DND-41 (cell line): ENCODE measurements around the gene ZNF337.

Source experiments
- ATAC-seq: fragments of 200-7000 bp; cut with Tn5 transposase; 3 replicates; pipeline ENCODE4 v1.9.1; 2021; ENCODE audit warnings: low read depth; ENCODE audit not compliant: insufficient read depth
- DNase-seq: peaks from one replicate; pipeline ENCODE4 v3.0.0-alpha.2; 2020
- H2AFZ ChIP-seq: 2 replicates; pipeline ENCODE4 v1.6.0; 2012; ENCODE audit warnings: low read depth, low read length
- H3K27ac ChIP-seq: 2 replicates; pipeline ENCODE4 v1.5.1; 2012; ENCODE audit warnings: low read length, inconsistent platforms
- H3K27me3 ChIP-seq: fragments of 200-600 bp; sonication (generic); 2 replicates; pipeline ENCODE4 v1.6.0; 2012; ENCODE audit warnings: low read length, mild to moderate bottlenecking, inconsistent platforms; ENCODE audit not compliant: insufficient read depth, poor library complexity
- H3K36me3 ChIP-seq: 2 replicates; pipeline ENCODE4 v1.5.1; 2012; ENCODE audit warnings: low read length, inconsistent platforms; ENCODE audit not compliant: insufficient read depth
- H3K4me1 ChIP-seq: 2 replicates; pipeline ENCODE4 v1.5.1; 2012; ENCODE audit warnings: mild to moderate bottlenecking, low read length; ENCODE audit not compliant: insufficient read depth
- H3K4me2 ChIP-seq: 2 replicates; pipeline ENCODE4 v1.6.0; 2012; ENCODE audit warnings: mild to moderate bottlenecking, moderate library complexity, low read length, inconsistent platforms; ENCODE audit not compliant: insufficient read depth
- H3K4me3 ChIP-seq, 2 experiments: fragments of 200-600 bp in 1 of 2; shearing (Covaris generic) in 1 of 2; 2 replicates each; pipeline ENCODE4 v1.5.1; 2012 to 2016; ENCODE audit warnings: inconsistent platforms in 2 of 2, low read length in 2 of 2, mild to moderate bottlenecking in 2 of 2, low read depth in 1 of 2, moderate library complexity in 1 of 2
- H3K79me2 ChIP-seq: 2 replicates; pipeline ENCODE4 v1.6.0; 2012; ENCODE audit warnings: low read length, inconsistent platforms; ENCODE audit not compliant: insufficient read depth
- H3K9ac ChIP-seq: 2 replicates; pipeline ENCODE4 v1.6.0; 2012; ENCODE audit warnings: low read depth, mild to moderate bottlenecking, inconsistent platforms, low read length, moderate library complexity
- H3K9me3 ChIP-seq: 2 replicates; pipeline ENCODE4 v1.5.1; 2012; ENCODE audit warnings: low read length, moderate library complexity, mild to moderate bottlenecking, inconsistent platforms; ENCODE audit not compliant: insufficient read depth, severe bottlenecking
- H4K20me1 ChIP-seq: 2 replicates; pipeline ENCODE4 v1.6.0; 2012; ENCODE audit warnings: low read length; ENCODE audit not compliant: insufficient read depth
- EZH2 ChIP-seq: IDR thresholded peaks from 3 replicates; pipeline ENCODE4 v1.6.1; 2012; ENCODE audit warnings: borderline replicate concordance, low read depth, mild to moderate bottlenecking, moderate library complexity, low read length, inconsistent platforms; ENCODE audit not compliant: severe bottlenecking
- TF ChIP-seq, protein P1 (sequence below): IDR thresholded peaks from 2 replicates; pipeline ENCODE4 v1.5.1; 2012; ENCODE audit warnings: borderline replicate concordance, low read length, moderate library complexity, mild to moderate bottlenecking; ENCODE audit not compliant: poor library complexity, severe bottlenecking; ENCODE audit errors: extremely low read depth

The ZNF337 gene

DNA sequence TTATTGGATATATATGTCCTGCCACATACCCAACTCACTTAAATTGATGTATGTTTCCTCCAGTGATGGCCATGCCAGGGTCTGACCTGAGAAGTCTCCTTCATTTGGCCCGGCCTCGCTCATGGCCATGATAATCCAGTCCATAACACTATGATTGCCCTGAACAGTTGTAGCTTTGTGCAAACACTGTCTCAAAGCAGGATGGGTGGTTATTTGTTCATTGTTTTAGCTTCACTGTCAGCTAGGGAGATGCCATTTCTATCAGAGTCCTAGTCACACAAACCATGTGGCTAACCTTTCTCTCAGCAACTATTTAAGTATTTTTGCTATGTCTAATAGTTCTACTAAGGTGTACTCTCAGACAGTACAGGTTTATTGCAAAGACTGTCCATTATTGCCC lies 47.6 kb upstream of the ZNF337 start:
- no peaks in the 10 kb centered on the region for H3K79me2 ChIP-seq
- ATAC-seq (no peak), DNase-seq (no peak)
- H3K36me3 ChIP-seq = no peaks in the 10 kb centered on the region
- H3K27me3 ChIP-seq = no peaks in the 10 kb centered on the region
- H3K4me3 ChIP-seq = no peak overlapping the region
- H3K4me1 ChIP-seq = peaks cover 12% of the 10 kb centered on the region
- H3K4me2 ChIP-seq = no peak overlapping the region
- no peak overlapping the region for H3K27ac ChIP-seq
- H3K9me3 ChIP-seq = no peaks in the 10 kb centered on the region
- TF ChIP-seq, protein P1, sequence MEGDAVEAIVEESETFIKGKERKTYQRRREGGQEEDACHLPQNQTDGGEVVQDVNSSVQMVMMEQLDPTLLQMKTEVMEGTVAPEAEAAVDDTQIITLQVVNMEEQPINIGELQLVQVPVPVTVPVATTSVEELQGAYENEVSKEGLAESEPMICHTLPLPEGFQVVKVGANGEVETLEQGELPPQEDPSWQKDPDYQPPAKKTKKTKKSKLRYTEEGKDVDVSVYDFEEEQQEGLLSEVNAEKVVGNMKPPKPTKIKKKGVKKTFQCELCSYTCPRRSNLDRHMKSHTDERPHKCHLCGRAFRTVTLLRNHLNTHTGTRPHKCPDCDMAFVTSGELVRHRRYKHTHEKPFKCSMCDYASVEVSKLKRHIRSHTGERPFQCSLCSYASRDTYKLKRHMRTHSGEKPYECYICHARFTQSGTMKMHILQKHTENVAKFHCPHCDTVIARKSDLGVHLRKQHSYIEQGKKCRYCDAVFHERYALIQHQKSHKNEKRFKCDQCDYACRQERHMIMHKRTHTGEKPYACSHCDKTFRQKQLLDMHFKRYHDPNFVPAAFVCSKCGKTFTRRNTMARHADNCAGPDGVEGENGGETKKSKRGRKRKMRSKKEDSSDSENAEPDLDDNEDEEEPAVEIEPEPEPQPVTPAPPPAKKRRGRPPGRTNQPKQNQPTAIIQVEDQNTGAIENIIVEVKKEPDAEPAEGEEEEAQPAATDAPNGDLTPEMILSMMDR = no peak
- no peak for TF ChIP-seq EZH2
- H3K9ac ChIP-seq = no peak overlapping the region
- H4K20me1 ChIP-seq = peaks cover 3% of the 10 kb centered on the region; the same call in 1 of the 2 replicates
- H2AFZ ChIP-seq = no peak overlapping the region

DNA sequence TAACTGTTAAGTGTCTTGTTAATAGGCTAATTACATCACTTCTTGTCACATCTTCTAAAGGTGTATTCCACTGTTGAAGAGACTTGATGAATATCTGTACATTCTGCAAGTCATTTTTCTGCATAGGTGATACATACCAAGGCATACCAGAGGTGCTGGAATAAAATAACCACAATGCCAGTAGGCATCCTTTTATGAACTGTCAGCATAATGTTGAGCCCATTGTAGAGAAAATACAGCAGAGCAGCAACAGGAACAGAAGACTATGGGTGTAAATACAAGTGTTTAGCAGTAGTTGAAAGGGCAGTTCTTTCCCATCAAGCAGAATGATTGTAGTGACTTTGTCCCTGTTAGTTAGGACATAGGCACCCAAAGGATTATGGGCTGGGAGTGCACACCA lies 44.4 kb upstream of the ZNF337 start:
- no peaks in the 10 kb centered on the region for H3K79me2 ChIP-seq
- no peaks in the 10 kb centered on the region for H3K27me3 ChIP-seq
- no peak overlapping the region for H3K4me2 ChIP-seq
- DNase-seq (no peak), ATAC-seq (no peak)
- H2AFZ ChIP-seq = no peak overlapping the region
- H3K36me3 ChIP-seq = no peaks in the 10 kb centered on the region
- H3K4me3 ChIP-seq = no peak overlapping the region
- peaks cover 12% of the 10 kb centered on the region for H3K4me1 ChIP-seq
- TF ChIP-seq, protein P1 = no peak
- TF ChIP-seq EZH2 = no peak
- H3K27ac ChIP-seq = no peak overlapping the region
- H3K9me3 ChIP-seq = no peaks in the 10 kb centered on the region
- H4K20me1 ChIP-seq = peaks cover 3% of the 10 kb centered on the region; the same call in 1 of the 2 replicates
- H3K9ac ChIP-seq = no peak overlapping the region

DNA sequence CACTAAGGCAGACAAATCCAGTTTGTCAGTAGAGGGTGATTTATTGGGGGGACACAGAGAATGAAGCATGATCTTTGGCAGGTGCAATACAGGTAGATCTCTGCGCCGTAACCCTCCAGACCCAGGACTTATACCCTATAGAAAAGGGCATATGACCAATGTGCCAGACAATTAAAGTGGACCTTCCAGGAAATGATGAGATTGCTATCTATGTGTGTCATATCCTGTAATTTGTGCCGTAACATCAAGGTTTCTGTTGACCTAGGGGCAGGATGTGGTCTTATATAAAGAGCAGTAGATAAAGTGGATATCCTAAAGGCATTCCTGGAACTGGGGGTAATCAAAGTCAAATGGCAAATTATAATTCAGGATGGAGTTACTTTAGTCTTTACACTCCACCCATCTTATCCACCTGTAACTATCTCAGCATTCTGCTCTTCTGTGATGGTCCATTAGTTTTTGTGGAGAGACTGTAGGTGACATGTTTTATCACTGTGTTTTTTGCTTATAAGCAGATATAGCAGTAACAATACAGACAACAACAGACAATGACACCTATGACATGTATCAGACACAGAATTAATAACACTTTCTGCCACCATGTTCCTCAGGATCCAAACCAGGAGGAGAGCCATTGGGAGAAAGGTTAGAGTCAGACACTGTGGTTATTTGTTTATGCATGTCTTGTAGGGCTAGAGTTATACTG lies 43.1 kb upstream of the ZNF337 start:
- no peaks in the 10 kb centered on the region for H3K27me3 ChIP-seq
- peaks cover 2% of the 10 kb centered on the region; the same call in 1 of the 2 replicates for H4K20me1 ChIP-seq
- no peak overlapping the region for H3K9ac ChIP-seq
- H3K4me2 ChIP-seq = no peak overlapping the region
- H3K4me3 ChIP-seq = no peak overlapping the region
- peak overlapping the region; percentile 26; the same call in 1 of the 2 replicates for H3K27ac ChIP-seq
- DNase-seq (no peak), ATAC-seq (peak; percentile 80)
- H2AFZ ChIP-seq = no peak overlapping the region
- H3K9me3 ChIP-seq = no peaks in the 10 kb centered on the region
- no peak for TF ChIP-seq EZH2
- TF ChIP-seq, protein P1 = no peak
- H3K4me1 ChIP-seq = peaks cover 12% of the 10 kb centered on the region
- no peaks in the 10 kb centered on the region for H3K36me3 ChIP-seq
- H3K79me2 ChIP-seq = no peaks in the 10 kb centered on the region
